ENCODE measurements around the gene MEIS2. TPM values are rescaled to one million over a fixed set of nuclear protein-coding genes. Genes with fewer than 3 reads are reported as not detected.

The MEIS2 gene
- total and polyA plus RNA-seq, 12 donors = 36.2 to 139 (median 74.8) TPM

- WGBS, 4 donors = 85 to 93% (median 90%) methylated on average over 4 of the region's 4 CpGs
- H3K4me1 ChIP-seq (replicated peaks in 1 of 2) = no peaks in the 10 kb centered on the region
- H3K9me3 ChIP-seq (replicated peaks in 1 of 3) = no peaks in the 10 kb centered on the region
- H3K27ac ChIP-seq = no peak overlapping the region
- TF ChIP-seq POLR2A (IDR thresholded peaks at IDR 0.05) = no peak
- no peak for TF ChIP-seq CTCF (IDR thresholded peaks at IDR 0.05)
- no peaks in the 10 kb centered on the region for H3K27me3 ChIP-seq
- no peak overlapping the region for H3K4me3 ChIP-seq
- H3K36me3 ChIP-seq (replicated peaks in 1 of 2) = peaks cover 0 to 4% of the 10 kb centered on the region in 2 donors
- intact Hi-C loops (cut with DNase I) = no loop called here
- DNase-seq = no peak
Measured at GRCh38 chr15:36947035-36947719, 153.2 kb downstream of the MEIS2 start.

GRCh38 chr15:36944442-36944841 lies 155.9 kb downstream of the MEIS2 start:
- H3K27ac ChIP-seq = no peak overlapping the region
- TF ChIP-seq POLR2A (IDR thresholded peaks at IDR 0.05) (no peak), CTCF (IDR thresholded peaks at IDR 0.05) (no peak)
- intact Hi-C loops (cut with DNase I) = no loop called here
- no peaks in the 10 kb centered on the region for H3K4me1 ChIP-seq (replicated peaks in 1 of 2)
- WGBS, 4 donors = 80 to 90% (median 85%) methylated on average over 6 of the region's 6 CpGs
- no peak for DNase-seq
- H3K9me3 ChIP-seq (replicated peaks in 1 of 3) = no peaks in the 10 kb centered on the region
- peaks cover 0 to 4% of the 10 kb centered on the region in 2 donors for H3K36me3 ChIP-seq (replicated peaks in 1 of 2)
- no peak overlapping the region for H3K4me3 ChIP-seq
- no peaks in the 10 kb centered on the region for H3K27me3 ChIP-seq

- Histone ChIP-seq H3K4me3 (no peak overlapping the region), H3K9me3 (replicated peaks in 1 of 3) (no peaks in the 10 kb centered on the region), H3K27ac (no peak overlapping the region), H3K36me3 (replicated peaks in 1 of 2) (peaks cover 0 to 4% of the 10 kb centered on the region in 2 donors), H3K4me1 (replicated peaks in 1 of 2) (no peaks in the 10 kb centered on the region), H3K27me3 (no peaks in the 10 kb centered on the region)
- WGBS, 4 donors = 73 to 88% (median 78%) methylated on average over 6 of the region's 6 CpGs
- no peak for TF ChIP-seq CTCF (IDR thresholded peaks at IDR 0.05)
- TF ChIP-seq POLR2A (IDR thresholded peaks at IDR 0.05) = no peak
- DNase-seq = no peak
- intact Hi-C loops (cut with DNase I) = no loop called here
Measured at GRCh38 chr15:36943508-36944361, 156.6 kb downstream of the MEIS2 start.

- Histone ChIP-seq H3K4me1 (replicated peaks in 1 of 2) (no peaks in the 10 kb centered on the region), H3K4me3 (no peak overlapping the region), H3K36me3 (replicated peaks in 1 of 2) (no peaks in the 10 kb centered on the region), H3K27me3 (no peaks in the 10 kb centered on the region), H3K27ac (no peak overlapping the region), H3K9me3 (replicated peaks in 1 of 3) (no peaks in the 10 kb centered on the region)
- DNase-seq = no peak
- TF ChIP-seq CTCF (IDR thresholded peaks at IDR 0.05) = no peak
- TF ChIP-seq POLR2A (IDR thresholded peaks at IDR 0.05) = no peak
- intact Hi-C loops (cut with DNase I) = no loop called here
- WGBS, 4 donors = 88 to 95% (median 93%) methylated on average over 6 of the region's 6 CpGs
Measured at GRCh38 chr15:36942248-36942827, 158.0 kb downstream of the MEIS2 start.

Data from adrenal gland (tissue), 12 donors.